HS-27A (cell line): Measurements from ENCODE around the gene ELP2.
"Not testable (repeated sequence)": the region's sequence is repeated elsewhere in the genome, so short reads cannot be mapped to it uniquely, and the experiment has no call there.

Experiments
- DNase-seq: peaks from one replicate; pipeline ENCODE4 v3.0.0-alpha.2; 2012; ENCODE audit warnings: low read depth, missing footprints

Gene ELP2

GRCh38 chr18:36129300-36130038 lies at the start of gene ELP2, which contains the start of gene SLC39A6:
TSS of gene ELP2 (plus strand) at chr18:36129899. CDS start at chr18:36129934, 35 bp downstream.
TSS of gene SLC39A6 (minus strand) at chr18:36129340. CDS start at chr18:36127007, 2,333 bp downstream.
- DNase-seq, result peak; percentile 75

GRCh38 chr18:36081118-36081517 lies 48.6 kb upstream of the ELP2 start:
- not testable (repeated sequence) for DNase-seq

- no peak for DNase-seq
These were observed 46.0 kb upstream of the ELP2 start for GRCh38 chr18:36083729-36084128.

DNA sequence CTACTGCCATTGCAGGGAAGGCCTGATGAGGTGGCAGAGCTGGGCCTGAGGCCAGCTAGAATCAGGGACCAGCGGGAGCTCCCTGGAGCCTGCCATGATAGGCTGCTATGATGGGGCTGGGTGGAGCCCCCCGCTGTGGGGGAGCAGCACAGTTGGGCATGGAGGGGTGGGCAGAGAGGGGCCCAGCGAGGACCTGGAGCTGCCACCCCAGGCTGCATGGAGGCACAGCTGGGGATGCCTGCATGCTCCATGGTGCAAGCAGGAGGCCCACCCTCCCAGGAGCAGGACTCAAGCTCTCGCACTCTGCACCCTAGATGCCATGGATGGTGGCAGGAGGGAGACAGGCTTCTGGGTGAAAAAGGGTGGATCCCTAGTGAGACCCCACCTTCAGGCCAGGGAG lies 44.5 kb upstream of the ELP2 start:
- DNase-seq, result no peak

DNA sequence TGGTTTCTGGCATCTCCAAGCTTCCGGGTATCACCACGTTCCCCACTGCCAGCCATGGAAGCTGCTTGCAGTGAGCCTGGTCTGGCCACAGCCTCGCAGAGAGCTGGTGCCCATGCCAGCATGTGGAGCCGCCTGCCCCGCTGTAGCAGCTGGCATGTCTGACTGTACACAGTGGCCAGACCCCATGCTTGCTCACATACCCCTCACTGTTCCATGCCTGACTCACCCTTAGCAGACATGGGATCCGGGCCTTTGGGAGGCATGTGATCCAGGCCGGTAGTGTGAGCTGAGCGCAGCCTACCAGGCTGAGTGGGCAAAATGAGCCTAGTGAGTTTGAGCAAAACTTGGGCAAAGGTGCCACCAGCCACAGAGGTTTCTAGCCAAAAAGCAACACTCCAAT lies 43.5 kb upstream of the ELP2 start:
- no peak for DNase-seq

- no peak for DNase-seq
These were observed 41.4 kb upstream of the ELP2 start for GRCh38 chr18:36088256-36088655.

DNA sequence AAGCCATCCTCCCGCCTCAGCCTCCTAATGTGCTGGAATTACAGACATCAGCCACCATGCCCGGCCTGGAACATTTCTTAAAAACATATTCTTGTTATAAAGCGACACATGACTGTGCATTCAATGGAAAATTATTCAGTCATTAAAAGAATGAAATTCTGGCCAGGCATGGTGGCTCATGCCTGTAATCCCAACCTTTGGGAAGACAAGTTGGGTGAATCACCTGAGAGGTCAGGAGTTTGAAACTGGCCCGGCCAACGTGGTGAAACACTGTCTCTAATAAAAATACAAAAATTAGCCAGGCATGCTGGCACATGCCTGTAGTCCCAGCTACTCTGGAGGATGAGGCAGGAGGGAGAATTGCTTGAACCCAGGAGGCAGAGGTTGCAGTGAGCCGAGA lies 40.7 kb upstream of the ELP2 start:
- DNase-seq, result no peak

GRCh38 chr18:36092116-36092515 lies 37.6 kb upstream of the ELP2 start:
- DNase-seq, result not testable (repeated sequence)

DNA sequence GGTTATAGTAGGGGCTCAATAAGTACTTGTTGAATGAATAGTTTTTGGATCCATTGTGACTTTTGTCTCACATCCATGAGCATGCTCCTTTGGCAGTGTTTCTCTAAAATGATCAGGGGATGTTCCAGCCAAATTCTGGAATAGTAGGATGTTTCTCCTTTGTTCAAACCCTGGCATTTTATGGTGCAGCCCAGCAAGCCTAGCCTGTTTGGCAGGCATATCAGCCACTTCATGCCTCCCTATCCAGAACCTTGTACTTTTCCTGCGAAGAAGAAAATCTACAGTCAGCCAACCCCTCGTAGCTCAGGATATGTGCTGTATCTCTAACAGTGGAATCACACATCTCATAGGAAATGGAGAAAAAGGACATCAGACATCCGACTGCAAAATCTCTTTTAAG lies 35.3 kb upstream of the ELP2 start:
- no peak for DNase-seq

GRCh38 chr18:36095936-36096519 lies 33.7 kb upstream of the ELP2 start:
- DNase-seq, result peak; percentile 34

GRCh38 chr18:36096955-36097354 lies 32.7 kb upstream of the ELP2 start:
- DNase-seq, result no peak

- no peak for DNase-seq
These were observed 30.4 kb upstream of the ELP2 start for GRCh38 chr18:36099311-36099710.

DNA sequence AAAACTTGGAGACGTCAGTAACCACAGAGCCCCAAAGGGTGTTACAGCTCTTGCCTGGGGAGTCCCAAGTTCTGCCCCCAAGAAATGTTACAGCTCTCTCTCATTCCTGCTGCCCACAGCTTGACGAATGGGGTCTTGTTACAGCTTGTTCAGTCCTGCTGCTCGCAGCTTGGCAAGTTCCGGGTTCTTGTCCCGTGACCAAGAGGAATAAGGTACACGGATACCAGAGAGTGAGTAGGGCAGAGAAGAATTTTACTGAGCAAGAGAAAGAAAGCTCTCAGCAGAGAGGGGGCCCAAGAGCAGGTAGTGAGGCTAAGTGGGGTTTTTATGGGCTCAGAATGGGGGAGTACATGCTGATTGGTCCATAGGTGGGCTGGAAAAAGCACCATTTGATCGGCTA lies 27.8 kb upstream of the ELP2 start:
- DNase-seq, result no peak

GRCh38 chr18:36104749-36105148 lies 24.9 kb upstream of the ELP2 start:
- no peak for DNase-seq

GRCh38 chr18:36107477-36107876 lies 22.2 kb upstream of the ELP2 start:
- DNase-seq, result no peak

- no peak for DNase-seq
These were observed 21.5 kb upstream of the ELP2 start for GRCh38 chr18:36108196-36108595.

- DNase-seq, result no peak
These were observed 21.1 kb upstream of the ELP2 start for GRCh38 chr18:36108601-36109000.

GRCh38 chr18:36109737-36110136 lies 20.0 kb upstream of the ELP2 start:
- no peak for DNase-seq

DNA sequence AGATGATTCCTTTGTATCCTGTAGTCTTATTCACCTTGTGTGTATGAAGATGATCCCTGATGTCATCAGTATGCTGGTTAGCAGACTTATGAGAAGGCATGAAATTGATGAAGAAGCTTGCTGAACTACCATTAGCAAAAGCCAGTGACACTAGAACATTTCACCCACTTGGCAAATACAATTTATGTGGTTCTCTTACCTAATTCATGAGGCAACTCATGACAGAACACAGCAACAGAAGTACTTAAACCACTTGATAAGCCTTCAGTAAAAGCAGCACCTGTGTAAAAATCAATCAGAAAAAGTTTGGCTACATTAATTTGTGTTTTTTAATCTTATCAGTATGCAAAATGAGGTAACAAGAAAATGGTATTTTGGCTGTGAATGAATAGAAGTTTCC lies 17.4 kb upstream of the ELP2 start:
- DNase-seq, result no peak

DNA sequence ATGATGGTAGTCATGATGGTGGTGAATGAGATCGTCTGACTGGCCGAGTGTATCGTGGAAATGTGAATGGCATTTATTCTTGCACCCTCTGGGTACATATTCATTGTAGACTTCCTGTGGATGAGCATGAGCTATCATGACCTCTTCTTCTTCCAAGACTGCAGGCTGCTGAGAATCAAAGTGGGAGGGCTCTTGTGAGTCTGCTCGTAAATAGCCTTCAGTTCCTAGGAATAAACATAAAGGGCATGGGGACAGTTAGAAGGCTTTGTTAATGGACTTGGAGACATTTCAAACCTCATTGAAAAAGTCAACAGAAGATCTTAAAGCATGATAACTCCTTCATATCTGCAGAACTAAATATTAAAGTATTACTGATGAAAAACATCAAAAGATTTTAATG lies 15.4 kb upstream of the ELP2 start:
- DNase-seq, result no peak

- no peak for DNase-seq
These were observed 15.0 kb upstream of the ELP2 start for GRCh38 chr18:36114738-36115137.

GRCh38 chr18:36116771-36117170 lies 12.9 kb upstream of the ELP2 start:
- not testable (repeated sequence) for DNase-seq

DNA sequence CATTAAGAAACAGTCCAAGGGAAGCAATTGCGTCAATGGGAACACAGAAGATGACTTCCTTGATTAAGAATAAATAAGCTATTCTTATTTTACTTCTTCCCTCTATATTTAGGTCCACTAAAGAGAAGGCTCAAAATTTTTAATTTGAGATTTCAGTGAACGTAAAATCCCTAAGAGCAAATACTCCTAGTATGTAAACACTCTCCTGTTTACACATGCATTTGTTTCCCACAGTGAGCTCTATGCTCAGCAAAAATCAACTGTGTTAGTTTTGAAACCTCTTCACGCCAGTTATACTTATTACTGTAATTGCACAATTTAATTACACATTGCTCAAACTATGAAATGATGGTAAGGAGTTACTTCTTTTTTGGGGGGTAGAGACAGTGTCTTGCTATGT lies 9.4 kb upstream of the ELP2 start:
- DNase-seq, result no peak

GRCh38 chr18:36124841-36125240 lies 4.9 kb upstream of the ELP2 start:
- DNase-seq, result no peak
